Activated CD4-positive, alpha-beta T cell treated with anti-CD3 and anti-CD28 coated beads, Interleukin-2, amount 10 ng/mL, durations not matched to agents 24 days and 14 days (primary cell): ENCODE measurements around the gene COL13A1. TPM values are rescaled to one million over a fixed set of nuclear protein-coding genes. Genes with fewer than 3 reads are reported as not detected.

ENCODE experiments used
- DNase-seq: peaks from one replicate; pipeline ENCODE4 v3.0.0; 2022
- H3K27ac Mint-ChIP-seq: one replicate; pipeline ENCODE4 v1.8.0; 2022; ENCODE audit warnings: mild to moderate bottlenecking, mixed read lengths
- H3K27me3 Mint-ChIP-seq: one replicate; pipeline ENCODE4 v1.8.0; 2022; ENCODE audit warnings: mixed read lengths
- H3K36me3 Mint-ChIP-seq: one replicate; pipeline ENCODE4 v1.8.0; 2022; ENCODE audit warnings: low read depth, mild to moderate bottlenecking, mixed read lengths
- H3K4me1 Mint-ChIP-seq: one replicate; pipeline ENCODE4 v1.8.0; 2021; ENCODE audit warnings: mixed read lengths
- H3K4me3 Mint-ChIP-seq: one replicate; pipeline ENCODE4 v1.8.0; 2022; ENCODE audit warnings: mild to moderate bottlenecking, moderate library complexity, mixed read lengths
- H3K9me3 Mint-ChIP-seq: one replicate; pipeline ENCODE4 v1.8.0; 2021; ENCODE audit warnings: mixed read lengths
- intact Hi-C: fragments of 100-400 bp; cut with micrococcal nuclease; formaldehyde crosslinking; loops from one replicate; pipeline ENCODE4 v1.15.1; 2023
- total RNA-seq: library from RNA; stranded (reverse); gene quantifications from 2 replicates; pipeline ENCODE4 v1.2.3, GENCODE V29; 2022

COL13A1 gene
- total RNA-seq, 1 donor from 2014 or later, result not detected

DNA sequence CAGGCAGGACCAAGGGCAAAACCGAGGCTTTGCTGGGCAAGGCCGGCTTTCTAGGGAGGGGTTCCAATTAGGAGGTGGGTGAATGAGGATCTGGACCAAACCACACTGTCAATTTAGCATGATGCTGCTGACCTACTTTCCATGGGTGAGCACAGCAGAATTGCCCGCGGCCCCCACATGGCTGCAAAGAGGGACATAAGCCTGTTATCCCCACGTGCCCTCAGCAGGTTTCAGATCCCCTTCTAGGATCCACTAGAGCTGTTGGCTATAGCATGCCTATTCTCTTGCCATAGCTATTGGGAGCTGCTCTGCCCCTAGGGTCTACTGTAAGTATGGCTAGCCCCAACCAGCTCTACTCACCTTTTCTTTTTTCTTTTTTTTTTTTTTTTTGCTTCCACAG is 102.8 kb downstream of the COL13A1 start:
- no peaks in the 10 kb centered on the region for H3K4me1 Mint-ChIP-seq
- no peak overlapping the region for H3K27ac Mint-ChIP-seq
- no peak for DNase-seq
- intact Hi-C loops, result no loop called here
- H3K36me3 Mint-ChIP-seq, result no peaks in the 10 kb centered on the region
- H3K9me3 Mint-ChIP-seq, result no peaks in the 10 kb centered on the region
- H3K27me3 Mint-ChIP-seq, result peaks cover 2% of the 10 kb centered on the region
- no peak overlapping the region for H3K4me3 Mint-ChIP-seq

DNA sequence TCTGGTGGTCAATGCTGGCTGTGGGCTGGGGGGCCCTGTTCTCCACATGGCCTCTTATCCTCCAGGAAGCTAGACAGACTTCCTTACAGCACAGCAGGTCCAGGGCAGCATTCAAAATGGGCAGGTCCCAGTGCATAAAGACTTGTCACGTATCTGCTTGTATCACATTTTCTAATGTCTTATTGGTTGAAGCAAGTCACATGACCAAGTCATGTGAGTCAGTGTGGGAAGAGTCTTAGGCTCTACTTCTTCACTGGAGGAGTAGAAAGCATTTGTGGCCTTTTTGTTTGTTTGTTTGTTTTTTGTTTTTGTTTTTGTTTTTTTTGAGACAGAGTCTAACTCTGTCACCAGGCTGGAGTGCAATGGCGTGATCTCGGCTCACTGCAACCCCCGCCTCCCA is 104.7 kb downstream of the COL13A1 start:
- intact Hi-C loops, result no loop called here

DNA sequence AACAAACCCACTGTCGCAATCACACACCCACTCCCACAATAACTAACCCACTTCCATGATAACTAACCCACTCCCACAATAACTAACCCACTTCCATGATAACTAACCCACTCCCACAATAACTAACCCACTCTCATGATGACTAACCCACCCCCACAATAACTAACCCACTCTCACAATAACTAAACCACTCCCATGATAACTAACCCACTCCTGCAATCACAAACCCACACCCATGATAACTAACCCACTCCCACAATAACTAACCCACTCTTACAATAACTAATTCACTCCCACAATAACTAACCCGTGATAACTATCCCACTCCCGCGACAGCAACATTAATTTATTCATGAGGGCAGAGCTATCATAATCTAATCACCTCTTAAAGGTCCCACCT is 105.8 kb downstream of the COL13A1 start:
- Mint-ChIP-seq H3K36me3 (no peaks in the 10 kb centered on the region), H3K9me3 (no peaks in the 10 kb centered on the region), H3K27ac (no peak overlapping the region), H3K4me3 (no peak overlapping the region), H3K4me1 (no peaks in the 10 kb centered on the region), H3K27me3 (peaks cover 2% of the 10 kb centered on the region)
- intact Hi-C loops, result no loop called here
- DNase-seq, result no peak

More for the DNA sequence above, 104.7 kb downstream of the COL13A1 start:
- no peaks in the 10 kb centered on the region for H3K4me1 Mint-ChIP-seq
- no peak for DNase-seq
- H3K36me3 Mint-ChIP-seq, result no peaks in the 10 kb centered on the region
- peaks cover 2% of the 10 kb centered on the region for H3K27me3 Mint-ChIP-seq
- no peak overlapping the region for H3K27ac Mint-ChIP-seq
- no peaks in the 10 kb centered on the region for H3K9me3 Mint-ChIP-seq
- no peak overlapping the region for H3K4me3 Mint-ChIP-seq

DNA sequence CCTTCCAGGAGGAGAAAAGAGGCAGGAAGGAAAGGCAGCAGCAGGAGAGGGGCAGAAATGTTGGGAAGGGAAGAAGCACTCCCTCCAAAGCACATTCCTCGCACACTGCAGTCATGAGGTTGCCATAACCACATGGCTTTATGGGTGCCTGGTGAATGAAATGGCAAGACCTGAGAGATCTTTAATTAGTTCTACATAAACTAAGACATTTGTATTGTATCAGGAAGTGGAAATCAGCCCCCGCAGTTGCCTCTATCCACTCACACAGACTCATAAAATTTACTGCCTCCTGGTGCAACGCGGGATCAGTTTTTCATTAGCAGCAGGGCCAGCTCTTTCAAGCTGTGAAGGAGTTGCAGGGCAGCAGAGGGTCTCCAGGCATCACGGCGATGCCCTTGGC is 106.4 kb downstream of the COL13A1 start:
- Mint-ChIP-seq H3K36me3 (no peaks in the 10 kb centered on the region), H3K27me3 (peaks cover 8% of the 10 kb centered on the region), H3K9me3 (no peaks in the 10 kb centered on the region), H3K4me1 (no peaks in the 10 kb centered on the region), H3K27ac (no peak overlapping the region), H3K4me3 (no peak overlapping the region)
- intact Hi-C loops, result no loop called here
- no peak for DNase-seq

DNA sequence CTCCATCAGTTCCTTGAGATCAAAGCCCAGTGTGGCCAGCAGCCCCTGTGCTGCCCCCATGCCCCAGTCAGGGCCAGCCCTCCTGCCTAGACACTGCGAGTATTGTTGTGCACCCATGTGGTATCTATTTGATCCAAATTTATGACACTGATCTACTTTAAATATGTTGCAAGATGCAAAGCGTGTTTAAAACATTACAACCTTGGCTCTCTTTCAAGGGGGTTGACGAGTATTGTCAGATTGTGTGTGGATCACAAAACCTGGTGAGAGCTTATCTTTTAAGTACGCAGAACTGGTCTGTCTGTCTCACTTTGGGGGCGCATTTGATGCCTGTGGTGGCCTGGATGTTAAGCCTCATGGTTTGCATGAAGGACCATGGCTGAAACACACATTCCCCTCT is 108.9 kb downstream of the COL13A1 start:
- DNase-seq, result no peak
- Mint-ChIP-seq H3K4me3 (no peak overlapping the region), H3K9me3 (no peaks in the 10 kb centered on the region), H3K27me3 (peaks cover 7% of the 10 kb centered on the region), H3K27ac (no peak overlapping the region), H3K4me1 (no peaks in the 10 kb centered on the region), H3K36me3 (no peaks in the 10 kb centered on the region)
- intact Hi-C loops, result loop anchor here (10.0 kb wide), 1 partner anchor 396 kb away; no protein-coding TSS in a partner anchor

GRCh38 chr10:69911613-69912528 is 110.2 kb downstream of the COL13A1 start:
- DNase-seq, result no peak
- H3K27me3 Mint-ChIP-seq, result peaks cover 7% of the 10 kb centered on the region
- H3K27ac Mint-ChIP-seq, result no peak overlapping the region
- intact Hi-C loops, result loop anchor here (10.0 kb wide), 1 partner anchor 397 kb away; no protein-coding TSS in a partner anchor
- H3K36me3 Mint-ChIP-seq, result no peaks in the 10 kb centered on the region
- H3K4me1 Mint-ChIP-seq, result no peaks in the 10 kb centered on the region
- no peaks in the 10 kb centered on the region for H3K9me3 Mint-ChIP-seq
- no peak overlapping the region for H3K4me3 Mint-ChIP-seq

DNA sequence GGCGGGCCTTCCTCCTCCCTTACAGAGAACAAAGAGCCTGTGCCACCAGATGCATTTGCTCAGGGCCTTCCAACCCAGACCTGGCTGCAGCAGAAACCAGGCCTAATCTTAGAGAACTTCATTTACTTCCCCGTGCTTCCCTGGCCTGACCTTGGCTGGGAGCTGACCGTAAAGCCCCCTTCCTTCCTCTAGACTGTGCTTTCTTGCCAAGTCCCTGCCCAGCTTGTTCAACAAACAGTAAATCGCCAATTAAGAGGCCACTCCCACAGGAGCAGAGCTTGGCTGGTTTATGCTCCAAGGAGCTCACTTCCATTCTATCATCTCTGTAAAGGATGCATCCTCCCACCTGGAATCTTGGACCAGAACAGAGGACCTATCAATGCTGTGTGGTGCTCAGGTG is 110.9 kb downstream of the COL13A1 start:
- H3K27ac Mint-ChIP-seq, result no peak overlapping the region
- intact Hi-C loops, result loop anchor here (10.0 kb wide), 1 partner anchor 398 kb away; no protein-coding TSS in a partner anchor
- no peaks in the 10 kb centered on the region for H3K9me3 Mint-ChIP-seq
- DNase-seq, result no peak
- H3K4me1 Mint-ChIP-seq, result no peaks in the 10 kb centered on the region
- H3K4me3 Mint-ChIP-seq, result no peak overlapping the region
- no peaks in the 10 kb centered on the region for H3K36me3 Mint-ChIP-seq
- peaks cover 7% of the 10 kb centered on the region for H3K27me3 Mint-ChIP-seq

DNA sequence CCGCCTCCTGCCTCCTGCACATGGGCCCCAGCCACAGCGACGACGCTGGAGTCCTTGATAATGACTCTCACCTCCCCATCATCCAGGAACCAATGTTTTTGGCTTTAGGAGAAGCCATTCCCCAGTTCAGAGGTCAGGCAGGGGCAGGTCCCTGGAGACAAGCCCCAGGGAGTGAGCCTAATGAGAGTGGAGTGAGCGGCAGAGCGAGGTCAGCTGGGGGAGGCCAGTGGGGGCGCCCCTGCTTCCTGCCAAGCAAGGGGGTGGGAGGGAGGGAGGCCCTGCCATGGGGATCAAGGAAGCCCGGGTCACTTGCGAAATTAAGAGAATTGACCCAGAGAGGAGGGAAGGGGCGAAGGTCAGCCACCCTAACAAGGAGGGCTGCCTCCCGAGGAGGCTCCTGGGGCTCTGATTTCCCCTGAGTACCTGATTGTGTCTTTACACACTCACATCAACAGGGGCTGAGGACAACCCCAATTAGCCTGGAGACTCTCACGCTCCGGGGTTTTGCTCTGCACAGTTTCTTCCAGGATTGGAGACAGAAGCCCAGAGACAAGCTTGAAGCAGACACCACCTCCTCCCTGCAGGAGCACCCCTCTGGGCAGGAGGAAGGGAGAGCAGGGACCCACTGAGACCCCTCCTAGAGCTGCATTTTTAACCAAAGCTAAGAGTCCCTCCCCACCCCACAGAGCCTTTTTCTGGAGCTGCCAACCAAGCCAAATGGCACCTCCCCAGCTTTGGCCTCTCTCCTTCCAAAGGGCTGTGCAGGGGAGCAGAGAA is 112.1 kb downstream of the COL13A1 start:
- intact Hi-C loops, result loop anchor here (2.0 to 10.0 kb wide), 3 partner anchors 127 to 399 kb away; no protein-coding TSS in a partner anchor
- H3K4me3 Mint-ChIP-seq, result no peak overlapping the region
- H3K9me3 Mint-ChIP-seq, result no peaks in the 10 kb centered on the region
- DNase-seq, result no peak
- H3K4me1 Mint-ChIP-seq, result no peaks in the 10 kb centered on the region
- H3K27me3 Mint-ChIP-seq, result peaks cover 7% of the 10 kb centered on the region
- H3K36me3 Mint-ChIP-seq, result no peaks in the 10 kb centered on the region
- no peak overlapping the region for H3K27ac Mint-ChIP-seq

DNA sequence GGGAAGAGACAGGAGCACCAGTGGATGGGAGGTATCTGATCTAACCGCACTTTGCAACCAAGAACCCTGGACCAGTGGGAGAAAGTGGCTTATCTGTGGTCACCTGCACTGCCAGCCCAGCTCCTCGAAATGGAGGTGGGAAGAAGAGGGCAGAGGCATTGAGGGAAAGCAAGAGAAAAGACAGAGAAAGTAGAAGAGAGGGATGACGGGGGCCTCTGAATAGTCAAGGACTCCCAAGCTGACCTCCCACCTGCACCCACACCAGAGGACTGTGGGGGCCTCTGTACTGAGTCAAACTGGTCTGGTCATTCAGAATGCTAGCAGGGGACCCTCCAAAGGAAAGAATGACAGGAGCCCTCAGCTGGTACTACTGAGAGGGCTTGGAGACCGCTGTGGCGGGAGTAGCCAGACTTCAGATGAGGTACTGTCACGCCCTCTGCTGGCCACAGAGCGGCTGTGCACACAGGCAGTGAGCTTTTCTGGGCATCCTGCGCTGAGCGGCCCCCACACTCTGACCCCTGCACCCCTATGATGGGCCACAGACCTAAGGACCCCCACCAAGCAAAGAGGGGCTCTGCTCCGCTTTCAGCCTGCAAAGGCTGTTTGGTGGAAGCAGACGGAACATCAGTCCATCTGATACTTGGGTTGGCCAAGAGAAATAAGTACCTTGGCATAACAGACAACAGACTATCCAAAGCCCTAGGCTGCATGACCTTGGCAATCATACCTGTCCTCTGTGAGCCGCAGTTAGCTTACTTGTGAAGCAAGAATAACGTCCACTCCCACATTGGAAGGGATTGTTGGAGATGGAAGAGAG is 112.9 kb downstream of the COL13A1 start:
- no peak overlapping the region for H3K27ac Mint-ChIP-seq
- H3K4me3 Mint-ChIP-seq, result no peak overlapping the region
- no peaks in the 10 kb centered on the region for H3K36me3 Mint-ChIP-seq
- intact Hi-C loops, result loop anchor here (2.0 to 10.0 kb wide), 3 partner anchors 128 to 400 kb away; no protein-coding TSS in a partner anchor
- peaks cover 7% of the 10 kb centered on the region for H3K27me3 Mint-ChIP-seq
- H3K9me3 Mint-ChIP-seq, result no peaks in the 10 kb centered on the region
- no peaks in the 10 kb centered on the region for H3K4me1 Mint-ChIP-seq
- DNase-seq, result peak; percentile 86

GRCh38 chr10:69915215-69915560 is 113.5 kb downstream of the COL13A1 start:
- no peak for DNase-seq
- Mint-ChIP-seq H3K27me3 (peaks cover 7% of the 10 kb centered on the region), H3K9me3 (no peaks in the 10 kb centered on the region), H3K4me1 (no peaks in the 10 kb centered on the region), H3K27ac (no peak overlapping the region), H3K36me3 (no peaks in the 10 kb centered on the region), H3K4me3 (no peak overlapping the region)
- intact Hi-C loops, result loop anchor here (2.0 to 10.0 kb wide), 3 partner anchors 128 to 400 kb away; no protein-coding TSS in a partner anchor

DNA sequence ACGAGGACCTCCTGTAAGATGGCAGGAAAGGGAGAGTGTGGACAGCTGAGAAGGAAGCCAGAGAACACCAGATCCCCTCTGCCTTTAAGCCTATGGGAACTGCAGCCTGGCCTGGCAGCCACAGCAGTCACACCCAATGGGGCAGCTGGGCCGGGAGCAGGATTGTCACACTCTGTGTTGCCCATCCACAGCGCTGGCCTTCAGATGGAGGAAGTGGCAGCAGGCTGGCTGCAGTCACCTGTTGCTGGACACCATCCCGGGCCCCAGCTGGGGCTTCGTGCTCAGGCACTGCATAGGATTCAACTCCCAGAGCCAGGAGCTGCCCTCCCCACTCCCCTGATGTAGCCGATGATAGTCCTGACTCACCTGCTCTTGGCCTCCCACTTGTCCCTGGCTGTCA is 114.4 kb downstream of the COL13A1 start:
- Mint-ChIP-seq H3K4me3 (no peak overlapping the region), H3K36me3 (no peaks in the 10 kb centered on the region), H3K27me3 (peaks cover 9% of the 10 kb centered on the region), H3K27ac (no peak overlapping the region), H3K9me3 (no peaks in the 10 kb centered on the region), H3K4me1 (no peaks in the 10 kb centered on the region)
- no peak for DNase-seq
- intact Hi-C loops, result loop anchor here (10.0 kb wide), 1 partner anchor 401 kb away; no protein-coding TSS in a partner anchor

GRCh38 chr10:69918036-69918435 is 116.3 kb downstream of the COL13A1 start:
- H3K36me3 Mint-ChIP-seq, result no peaks in the 10 kb centered on the region
- intact Hi-C loops, result loop anchor here (10.0 kb wide), 1 partner anchor 403 kb away; no protein-coding TSS in a partner anchor
- peaks cover 3% of the 10 kb centered on the region for H3K27me3 Mint-ChIP-seq
- H3K4me3 Mint-ChIP-seq, result no peak overlapping the region
- H3K4me1 Mint-ChIP-seq, result no peaks in the 10 kb centered on the region
- H3K27ac Mint-ChIP-seq, result no peak overlapping the region
- no peaks in the 10 kb centered on the region for H3K9me3 Mint-ChIP-seq
- no peak for DNase-seq

GRCh38 chr10:69919250-69919649 is 117.5 kb downstream of the COL13A1 start:
- Mint-ChIP-seq H3K9me3 (no peaks in the 10 kb centered on the region), H3K36me3 (no peaks in the 10 kb centered on the region), H3K27me3 (peaks cover 1% of the 10 kb centered on the region), H3K27ac (no peak overlapping the region), H3K4me1 (no peaks in the 10 kb centered on the region), H3K4me3 (no peak overlapping the region)
- DNase-seq, result no peak
- intact Hi-C loops, result loop anchor here (10.0 kb wide), 1 partner anchor 404 kb away; no protein-coding TSS in a partner anchor
